ENCODE results near the gene TMEM150C.

DNA sequence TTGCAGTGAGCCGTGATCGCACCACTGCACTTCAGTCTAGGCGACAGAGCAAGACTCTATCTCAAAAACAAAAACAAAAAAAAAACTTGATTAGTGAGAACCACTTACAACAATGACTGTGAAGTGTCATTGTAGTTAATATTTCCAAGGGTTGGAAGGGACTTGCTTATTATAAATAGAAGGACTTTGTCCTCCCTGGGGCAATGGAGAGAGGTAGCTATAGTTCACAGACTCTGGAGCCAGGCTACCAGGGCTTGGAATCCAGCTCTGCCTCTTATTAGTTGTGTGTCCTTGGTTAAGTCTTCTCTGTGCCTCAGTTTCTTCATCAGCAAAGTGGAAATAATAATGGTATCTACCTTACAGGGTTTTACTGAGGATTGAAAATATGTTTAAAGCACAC is 51.6 kb downstream of the TMEM150C start:
- TF ChIP-seq POLR2AphosphoS5 (IDR thresholded peaks at IDR 0.05; ENCODE audit: low read depth) = no peak
- TF ChIP-seq CTCF (IDR thresholded peaks at IDR 0.05; ENCODE audit: insufficient read depth, low read length) = no peak
- no peak for TF ChIP-seq REST (IDR thresholded peaks at IDR 0.05; ENCODE audit: insufficient replicate concordance, low read depth)
- no peak for TF ChIP-seq GABPA (IDR thresholded peaks at IDR 0.05; ENCODE audit: low read depth)
- no peak for TF ChIP-seq SPI1 (IDR thresholded peaks at IDR 0.05; ENCODE audit: borderline replicate concordance, low read depth)
